Measurements from ENCODE around the gene TENM4. TPM values are rescaled to one million over a fixed set of nuclear protein-coding genes. Genes with fewer than 3 reads are reported as not detected.

TENM4 gene
- polyA plus RNA-seq, 4 donors = 19.1 to 29.5 (median 22.3) TPM

- no peak for DNase-seq (ENCODE audit: low read depth in 4 of 4, low spot score in 2 of 4)
Measured at GRCh38 chr11:79262221-79262620, 178.6 kb downstream of the TENM4 start.

DNA sequence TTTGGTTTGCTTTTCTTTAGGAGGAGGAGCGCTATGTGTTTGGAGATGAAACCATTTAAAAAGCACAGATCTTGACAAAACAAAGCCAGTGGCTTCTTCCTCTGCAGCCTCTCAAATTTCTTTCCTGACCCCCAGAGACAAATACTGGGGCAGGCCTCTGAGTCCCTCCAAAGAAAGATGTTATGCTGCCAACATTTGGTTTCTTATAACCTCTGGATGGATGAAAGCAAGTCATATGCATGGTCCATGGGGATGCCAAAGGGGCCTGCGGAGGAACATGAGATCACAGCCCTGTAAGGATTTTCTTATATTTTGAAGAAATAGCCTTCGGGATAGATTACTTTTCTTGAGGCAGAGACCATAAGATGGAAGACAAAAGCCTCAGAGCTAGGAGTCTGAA lies 179.1 kb downstream of the TENM4 start:
- no peak for DNase-seq (ENCODE audit: low read depth in 4 of 4, low spot score in 2 of 4)

DNA sequence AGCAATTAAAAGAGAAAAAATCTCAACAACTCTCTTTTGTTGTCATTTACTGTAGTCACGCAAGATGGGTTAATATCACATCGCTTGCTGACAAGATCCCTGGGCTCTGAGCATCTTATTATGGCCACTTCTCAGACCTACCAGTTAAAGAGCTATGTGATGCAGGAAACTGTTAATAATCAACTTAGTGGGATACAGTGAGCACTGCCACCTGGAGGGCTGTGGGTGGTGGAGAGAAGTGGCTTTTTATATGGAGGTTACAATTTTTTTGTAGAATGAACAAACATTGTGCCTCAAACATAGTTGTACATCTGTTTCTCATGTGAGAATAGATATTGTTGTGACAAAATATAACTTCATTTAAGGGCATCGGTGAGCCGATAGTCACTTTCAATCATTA lies 181.0 kb downstream of the TENM4 start:
- DNase-seq (ENCODE audit: low read depth in 4 of 4, low spot score in 2 of 4) = no peak

GRCh38 chr11:79258576-79258975 lies 182.3 kb downstream of the TENM4 start:
- DNase-seq (ENCODE audit: low read depth in 4 of 4, low spot score in 2 of 4) = no peak

DNA sequence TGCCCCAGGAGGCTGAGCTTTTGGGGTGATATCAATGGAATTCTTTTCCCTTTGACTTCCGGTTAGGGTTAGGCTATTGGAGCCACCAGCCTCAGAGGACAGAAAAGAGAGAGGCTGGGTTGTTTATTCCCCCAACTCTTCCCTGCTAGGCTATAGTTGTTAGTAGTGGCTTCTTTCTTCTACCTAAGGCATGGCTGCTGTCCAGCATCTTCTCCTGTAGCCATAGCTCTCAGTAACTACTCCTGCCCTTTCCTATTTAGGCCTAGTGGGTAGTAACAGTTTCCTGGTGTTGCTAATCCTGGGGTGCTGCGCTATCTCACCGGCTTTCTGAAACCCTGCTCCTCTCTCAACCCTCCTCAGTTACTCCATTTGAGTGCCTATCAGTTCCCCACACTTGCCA lies 184.9 kb downstream of the TENM4 start:
- no peak for DNase-seq (ENCODE audit: low read depth in 4 of 4, low spot score in 2 of 4)

DNA sequence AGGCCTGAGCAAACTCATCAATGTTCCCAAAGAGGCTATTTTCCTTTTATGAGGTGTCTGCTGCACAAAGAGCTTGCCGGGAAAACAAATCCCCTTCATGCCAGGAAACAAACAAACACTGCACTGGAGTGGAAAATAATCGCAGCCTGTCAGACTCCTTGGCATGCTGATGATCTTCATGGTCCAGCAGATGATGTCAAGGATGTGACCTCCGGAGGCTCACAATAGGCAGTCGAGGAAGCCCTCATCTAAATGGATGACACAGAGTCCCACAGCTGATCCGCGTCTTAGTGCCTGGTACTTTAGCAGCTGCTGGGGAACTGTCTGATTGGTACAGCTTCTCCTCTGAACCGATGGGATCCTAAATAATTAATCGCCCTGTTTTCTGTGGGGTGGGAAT lies 187.6 kb downstream of the TENM4 start:
- DNase-seq (ENCODE audit: low read depth in 4 of 4, low spot score in 2 of 4) = no peak

DNA sequence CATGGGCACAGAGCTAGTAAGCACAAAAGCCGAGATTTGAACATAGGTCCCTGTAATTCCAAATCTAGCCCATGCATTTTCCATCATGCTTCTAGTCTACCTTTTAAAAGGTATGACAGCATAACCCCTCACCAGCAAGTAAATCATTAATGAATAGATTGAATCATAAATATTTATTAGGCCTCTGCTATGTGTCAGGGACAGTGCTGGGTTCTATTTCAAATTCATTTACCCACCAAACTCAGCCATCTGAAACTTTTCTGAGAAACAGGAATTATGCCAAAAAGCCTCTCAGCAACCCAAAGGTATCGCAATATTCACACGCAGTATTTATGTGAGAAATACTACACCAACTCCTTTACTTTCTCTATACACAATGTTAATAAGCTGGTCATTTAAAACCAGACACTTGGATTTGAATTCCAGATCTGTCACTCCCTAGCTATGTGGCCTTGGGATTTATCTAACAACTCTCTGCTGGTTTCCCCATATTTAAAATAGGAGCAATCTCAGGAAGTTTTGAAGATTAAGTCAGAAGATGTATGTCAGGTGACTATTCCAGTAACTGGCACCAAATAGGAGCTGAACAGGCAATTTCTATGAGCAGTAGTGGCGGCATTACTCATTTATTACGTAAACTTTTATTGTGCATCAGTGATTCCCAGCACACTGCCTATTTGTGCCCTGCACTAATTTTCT lies 191.4 kb downstream of the TENM4 start:
- no peak for DNase-seq (ENCODE audit: low read depth in 4 of 4, low spot score in 2 of 4)

DNA sequence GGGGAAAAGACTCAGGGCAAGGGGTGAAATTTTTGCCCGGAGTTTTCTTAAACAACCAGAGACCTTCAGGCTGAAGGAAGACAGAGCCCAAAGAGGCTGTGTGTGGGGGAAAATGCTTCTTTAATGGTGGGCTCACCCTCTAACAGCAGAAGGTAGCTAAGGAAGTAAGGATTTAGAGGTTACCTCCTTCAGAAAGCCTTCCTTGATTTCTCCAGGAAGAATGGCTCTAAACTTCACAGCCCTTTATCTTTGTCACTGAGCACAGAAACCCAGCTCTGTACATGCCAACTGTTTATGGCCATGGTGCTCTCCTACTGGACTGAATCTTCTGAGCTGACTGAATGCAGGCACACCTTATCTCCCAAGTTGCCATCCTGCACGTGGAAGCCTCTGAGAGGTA lies 196.0 kb downstream of the TENM4 start:
- no peak for DNase-seq (ENCODE audit: low read depth in 4 of 4, low spot score in 2 of 4)

DNA sequence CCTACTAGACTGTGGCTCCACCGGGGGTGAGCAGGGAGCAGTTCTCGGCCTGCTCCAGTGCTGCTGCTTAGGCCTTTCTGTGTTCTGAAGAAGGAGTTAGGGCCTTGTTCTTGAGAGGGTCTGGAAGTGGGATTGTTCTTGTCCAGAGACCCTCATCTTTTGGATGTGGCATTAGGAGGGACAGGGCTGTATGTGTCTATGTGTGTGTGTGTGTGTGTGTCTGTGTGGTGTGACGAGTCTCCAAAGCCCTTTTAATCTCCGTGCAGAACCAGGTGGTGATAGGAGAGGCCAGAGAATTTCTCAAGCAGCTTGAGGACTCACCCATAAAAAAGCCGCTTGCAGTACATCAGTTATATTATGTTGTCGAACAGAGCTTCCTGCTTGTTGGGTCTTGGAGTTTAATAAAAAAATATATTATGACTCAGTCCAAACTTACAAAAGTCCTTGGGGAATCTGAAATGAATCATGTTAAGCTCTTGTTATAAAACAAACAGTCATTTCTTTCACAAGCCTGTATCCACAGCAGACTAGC lies 196.5 kb downstream of the TENM4 start:
- DNase-seq (ENCODE audit: low read depth in 4 of 4, low spot score in 2 of 4) = no peak

GRCh38 chr11:79243422-79244210 lies 197.2 kb downstream of the TENM4 start:
- DNase-seq (ENCODE audit: low read depth in 4 of 4, low spot score in 2 of 4) = no peak

DNA sequence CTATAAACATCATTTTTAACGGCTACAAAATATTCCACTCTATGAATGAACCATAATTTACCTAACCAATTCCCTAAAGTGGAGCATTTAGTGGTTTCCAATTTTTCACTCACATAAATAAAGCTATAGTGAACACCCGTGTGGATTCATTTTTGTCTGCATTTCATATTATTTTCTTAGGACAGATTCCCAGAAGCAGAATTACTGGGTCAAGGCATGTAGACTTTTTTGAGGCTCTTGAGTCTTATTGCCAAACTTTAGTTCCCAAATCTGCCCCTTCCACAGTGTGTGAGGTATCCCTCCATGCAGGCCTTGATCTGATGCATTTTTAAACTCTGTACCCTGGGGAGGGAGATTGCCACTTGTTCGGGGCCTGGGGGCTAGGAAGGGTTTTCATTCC lies 198.2 kb downstream of the TENM4 start:
- no peak for DNase-seq (ENCODE audit: low read depth in 4 of 4, low spot score in 2 of 4)

GRCh38 chr11:79241852-79242241 lies 199.0 kb downstream of the TENM4 start:
- no peak for DNase-seq (ENCODE audit: low read depth in 4 of 4, low spot score in 2 of 4)

DNA sequence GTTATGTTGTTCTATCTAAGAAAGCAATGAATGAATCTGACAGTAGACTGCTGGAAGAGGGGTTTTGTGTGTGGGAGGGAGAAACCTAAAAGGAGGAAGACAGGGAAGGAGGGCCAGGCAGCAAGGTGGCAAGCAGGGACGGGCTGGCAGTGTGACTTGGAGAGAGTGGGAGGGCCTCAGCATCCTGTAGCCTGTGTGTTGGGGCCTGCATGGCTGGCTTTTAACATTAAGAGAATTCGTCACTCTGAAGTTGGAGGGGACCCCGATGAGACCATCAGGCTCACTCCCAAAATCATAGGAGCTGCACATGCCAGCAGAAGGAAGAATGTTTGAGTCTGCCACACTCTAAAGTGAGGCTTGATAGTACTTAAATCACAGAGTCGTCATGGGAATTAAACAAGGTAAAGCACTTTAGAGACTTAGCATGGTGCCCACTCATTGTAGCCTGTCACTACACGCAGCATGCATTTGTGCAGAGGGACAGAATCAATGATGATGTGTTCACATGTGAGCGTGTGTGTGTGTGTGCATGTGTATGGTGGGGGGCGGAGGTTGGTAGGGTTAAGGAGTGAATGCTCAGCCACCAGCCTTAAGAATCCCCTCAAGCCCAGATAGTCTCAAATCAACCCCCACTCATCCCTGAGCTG lies 199.5 kb downstream of the TENM4 start:
- DNase-seq (ENCODE audit: low read depth in 4 of 4, low spot score in 2 of 4) = no peak

- no peak for DNase-seq (ENCODE audit: low read depth in 4 of 4, low spot score in 2 of 4)
Measured at GRCh38 chr11:79237703-79238102, 203.1 kb downstream of the TENM4 start.

DNA sequence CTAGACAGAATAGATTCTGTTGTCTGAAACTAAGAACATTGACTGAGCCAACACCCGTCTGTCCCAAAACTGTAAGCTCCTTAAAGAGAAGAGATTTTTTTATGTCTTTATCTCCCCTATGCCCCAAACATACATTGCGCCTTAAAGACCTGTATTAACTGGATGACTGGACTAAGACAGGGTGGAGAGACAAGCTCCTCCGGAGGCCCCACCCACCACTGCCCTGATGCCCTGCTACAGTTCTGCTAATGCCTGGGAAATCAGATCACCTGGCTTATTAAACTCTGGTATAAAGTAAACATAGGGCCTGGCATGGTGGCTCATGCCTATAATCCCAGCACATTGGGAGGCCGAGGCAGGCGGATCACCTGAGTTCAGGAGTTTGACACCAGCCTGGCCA lies 203.7 kb downstream of the TENM4 start:
- DNase-seq (ENCODE audit: low read depth in 4 of 4, low spot score in 2 of 4) = no peak

GRCh38 chr11:79236541-79236971 lies 204.3 kb downstream of the TENM4 start:
- DNase-seq (ENCODE audit: low read depth in 4 of 4, low spot score in 2 of 4) = no peak

DNA sequence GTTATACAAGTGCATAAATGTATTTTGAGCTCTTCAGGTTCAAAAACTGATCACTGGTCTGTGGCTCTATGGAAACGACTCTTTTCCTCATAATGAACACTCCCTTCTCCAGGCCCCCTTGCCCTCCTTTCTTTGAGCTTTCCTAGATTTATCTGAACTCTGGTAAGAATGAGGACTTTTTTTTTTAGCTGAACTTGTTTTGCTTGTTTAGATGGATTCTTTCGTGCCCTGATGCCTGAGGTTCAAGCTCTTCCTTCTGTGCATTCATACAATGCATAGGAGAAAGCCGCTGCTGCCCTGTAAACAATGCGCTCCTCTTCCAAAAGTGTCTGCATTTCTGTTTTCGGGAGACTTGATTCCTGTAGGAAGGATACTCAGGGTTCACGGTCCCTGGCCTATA lies 205.1 kb downstream of the TENM4 start:
- DNase-seq (ENCODE audit: low read depth in 4 of 4, low spot score in 2 of 4) = no peak

DNA sequence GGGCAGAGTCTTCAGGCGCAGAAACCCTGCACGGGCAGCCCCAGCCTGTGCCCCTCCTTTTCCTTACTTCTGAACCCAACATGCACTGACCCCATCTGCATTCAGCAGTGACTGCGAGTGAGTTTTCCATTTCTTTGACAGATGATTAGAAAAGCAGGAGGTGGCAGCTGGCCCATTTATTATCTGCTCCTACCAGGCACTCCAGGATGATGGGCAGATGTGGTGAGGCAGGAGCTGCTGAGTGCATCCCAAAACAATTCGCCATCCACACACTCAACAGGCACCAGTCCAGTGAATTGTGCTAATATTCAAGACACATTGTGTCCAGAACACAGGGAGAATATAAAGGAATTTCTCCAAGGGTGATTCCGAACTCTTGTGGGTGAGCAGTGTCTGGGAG lies 208.5 kb downstream of the TENM4 start:
- no peak for DNase-seq (ENCODE audit: low read depth in 4 of 4, low spot score in 2 of 4)

GRCh38 chr11:79229047-79229446 lies 211.8 kb downstream of the TENM4 start:
- DNase-seq (ENCODE audit: low read depth in 4 of 4, low spot score in 2 of 4) = no peak

DNA sequence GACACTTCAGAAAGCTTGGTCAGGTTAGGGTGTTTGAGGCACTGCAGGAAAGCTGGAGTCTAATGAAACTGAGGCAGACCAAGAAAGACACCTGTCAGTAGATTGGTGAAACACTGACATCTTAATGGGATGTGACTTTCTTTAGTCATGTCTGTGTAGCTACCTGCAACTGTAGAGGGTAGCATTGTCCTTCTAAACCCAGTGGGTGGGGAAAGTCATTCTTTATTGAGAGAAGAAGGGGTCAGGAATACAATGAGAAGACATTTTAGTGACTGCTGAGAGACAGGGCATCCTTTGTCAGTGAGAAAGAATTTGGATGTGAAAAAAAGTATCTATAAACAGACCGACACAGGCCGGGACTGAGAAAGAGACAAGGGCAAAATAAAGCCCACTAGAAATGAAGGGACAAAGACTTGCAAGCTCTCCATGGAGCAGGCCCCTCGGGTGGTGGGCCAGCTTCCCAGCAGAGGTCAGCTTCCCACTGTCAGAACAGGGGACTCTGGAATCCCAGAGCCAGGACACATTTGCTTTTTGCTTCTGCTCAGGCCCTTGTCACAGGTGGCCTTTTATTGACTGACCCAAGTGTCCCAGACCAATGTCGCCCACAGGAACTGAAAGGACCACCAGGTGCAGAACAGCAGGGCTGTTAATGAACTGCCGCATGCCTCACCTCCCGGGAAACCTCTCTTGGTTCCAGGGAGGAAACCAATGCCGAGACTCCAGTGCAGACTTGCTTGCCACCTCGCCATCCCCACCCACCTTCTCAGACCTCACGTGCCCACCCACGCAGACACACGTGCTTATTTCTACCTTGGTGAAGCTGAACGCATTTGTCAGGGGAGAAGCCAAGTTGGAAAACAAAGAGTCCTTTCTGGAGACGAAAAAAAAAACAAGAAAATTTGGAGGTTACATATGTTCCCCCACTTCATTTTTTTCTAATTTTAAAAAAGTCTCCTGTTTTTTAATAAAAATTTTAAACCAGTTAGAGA lies 212.8 kb downstream of the TENM4 start:
- DNase-seq (ENCODE audit: low read depth in 4 of 4, low spot score in 2 of 4) = no peak
